GM21381 (cell line): ENCODE results near the gene SP5.
"Not testable (repeated sequence)": the region's sequence is repeated elsewhere in the genome, so short reads cannot be mapped to it uniquely, and the experiment has no call there.

Experiments used
- ATAC-seq: cut with Tn5 transposase; IDR thresholded peaks from one replicate; pipeline ENCODE4 v1.9.1; 2021; ENCODE audit warnings: mild to moderate bottlenecking, moderate library complexity; ENCODE audit not compliant: unreplicated experiment

Gene SP5

GRCh38 chr2:170715062-170715931, at the start of gene SP5:
TSS of gene SP5 (plus strand) at chr2:170715337. CDS start at chr2:170715513, 176 bp downstream.
- no peak for ATAC-seq

- no peak for ATAC-seq
Measured at GRCh38 chr2:170665743-170666142, 49.4 kb upstream of the SP5 start.

- no peak for ATAC-seq
Measured at GRCh38 chr2:170669909-170670308, 45.2 kb upstream of the SP5 start.

GRCh38 chr2:170670651-170671050, 44.5 kb upstream of the SP5 start:
- no peak for ATAC-seq

- ATAC-seq, result no peak
Measured at GRCh38 chr2:170671079-170671478, 44.1 kb upstream of the SP5 start.

- not testable (repeated sequence) for ATAC-seq
Measured at GRCh38 chr2:170674282-170674681, 40.9 kb upstream of the SP5 start.

GRCh38 chr2:170675701-170676100, 39.4 kb upstream of the SP5 start:
- ATAC-seq, result no peak

- ATAC-seq, result no peak
Measured at GRCh38 chr2:170679607-170680079, 35.5 kb upstream of the SP5 start.

GRCh38 chr2:170680172-170680941, 34.8 kb upstream of the SP5 start:
- ATAC-seq, result peak; percentile 90

- ATAC-seq, result no peak
Measured at GRCh38 chr2:170681311-170681710, 33.8 kb upstream of the SP5 start.

- ATAC-seq, result no peak
Measured at GRCh38 chr2:170685591-170685990, 29.5 kb upstream of the SP5 start.

- ATAC-seq, result no peak
Measured at GRCh38 chr2:170689481-170689880, 25.7 kb upstream of the SP5 start.

GRCh38 chr2:170690640-170691039, 24.5 kb upstream of the SP5 start:
- no peak for ATAC-seq

GRCh38 chr2:170694316-170694715, 20.8 kb upstream of the SP5 start:
- no peak for ATAC-seq

- no peak for ATAC-seq
Measured at GRCh38 chr2:170695521-170696410, 19.4 kb upstream of the SP5 start.

GRCh38 chr2:170696948-170697347, 18.2 kb upstream of the SP5 start:
- no peak for ATAC-seq

- no peak for ATAC-seq
Measured at GRCh38 chr2:170701011-170701410, 14.1 kb upstream of the SP5 start.

GRCh38 chr2:170703776-170704476, 11.2 kb upstream of the SP5 start:
- no peak for ATAC-seq

- ATAC-seq, result no peak
Measured at GRCh38 chr2:170707821-170708795, 7.0 kb upstream of the SP5 start.
